Heart right ventricle (tissue), 16 donors: Measurements from ENCODE around the gene ZDHHC7. TPM values are rescaled to one million over a fixed set of nuclear protein-coding genes. Genes with fewer than 3 reads are reported as not detected.

Experiments
- ATAC-seq, 8 donors: fragments of 200-7000 bp; cut with Tn5 transposase; one replicate each; pipeline ENCODE4 v1.9.1; 2020; ENCODE audit warnings: mild to moderate bottlenecking in 8 of 8, moderate library complexity in 8 of 8, moderate number of reproducible peaks in 1 of 8
- DNase-seq, 2 donors: peaks; one replicate each; pipeline ENCODE4 v3.0.0-alpha.2; 2020
- H3K27ac ChIP-seq, 10 donors: fragments of 200-600 bp; sonication (generic) in 2 of 10; one replicate each; pipeline versions ENCODE4 v1.5.0 to v1.8.0; 2020 to 2022; ENCODE audit warnings: mild to moderate bottlenecking in 3 of 10
- H3K27me3 ChIP-seq, 7 donors: fragments of 200-600 bp; one replicate each; pipeline ENCODE4 v1.8.0; 2021 to 2022; ENCODE audit warnings: mild to moderate bottlenecking in 2 of 7
- H3K36me3 ChIP-seq, 9 donors: fragments of 200-600 bp; sonication (generic) in 1 of 9; one replicate each; pipeline versions ENCODE4 v1.5.0 to v1.8.0; 2020 to 2022; ENCODE audit warnings: mild to moderate bottlenecking in 2 of 9
- H3K4me1 ChIP-seq, 9 donors: fragments of 200-600 bp; sonication (generic) in 1 of 9; one replicate each; pipeline versions ENCODE4 v1.5.0 to v1.8.0; 2020 to 2022; ENCODE audit warnings: mild to moderate bottlenecking in 4 of 9
- H3K4me3 ChIP-seq, 10 donors: fragments of 200-600 bp; sonication (generic) in 2 of 10; one replicate each; pipeline versions ENCODE4 v1.5.0 to v1.8.0; 2020 to 2022; ENCODE audit warnings: mild to moderate bottlenecking in 7 of 10, moderate library complexity in 2 of 10
- H3K9me3 ChIP-seq, 11 donors: fragments of 200-600 bp in 10 of 11; sonication (generic) in 2 of 11; one replicate each; pipeline versions ENCODE4 v1.5.0 to v1.8.0; 2013 to 2022; ENCODE audit warnings: mild to moderate bottlenecking in 2 of 11, control low read depth in 1 of 11, moderate library complexity in 1 of 11
- WGBS, 2 donors: extraction: QIAGEN DNeasy Blood & Tissue Kit; methylation state at CpG; one replicate each; pipeline ENCODE4 v1.1.7; 2013; ENCODE audit warnings: inconsistent platforms in 1 of 2; 5-methylcytosine and 5-hydroxymethylcytosine counted together
- intact Hi-C, 10 donors: fragments of 100-400 bp; cut with DNase I; formaldehyde crosslinking; loops; one replicate each; pipeline versions ENCODE4 v1.11.1 to v1.14.2; 2022
- polyA plus RNA-seq, 2 donors: library from polyadenylated mRNA; stranded (reverse); fragments of 200-250 nt; gene quantifications; one replicate each; pipeline ENCODE4 v1.2.3, GENCODE V29; 2013
- total RNA-seq, 10 donors: library from RNA; stranded (reverse); fragmentation: NEBNext Ultra II Directional in 3 of 10; extraction: Animal tissue kit (Norgen Biotek cat#: 25700) in 3 of 10; gene quantifications; one replicate each; pipeline versions ENCODE4 v1.2.1 to v1.2.4, GENCODE V29; 2021 to 2023
- TF ChIP-seq, protein P1 (sequence below), 9 donors: fragments of 200-600 bp; sonication (generic) in 2 of 9; IDR thresholded peaks; one replicate each; pipeline versions ENCODE4 v1.5.0 to v1.8.0; 2021 to 2022; ENCODE audit warnings: antibody characterized with exemption in 9 of 9, mild to moderate bottlenecking in 5 of 9, moderate library complexity in 1 of 9
- donor health status: Arrhythmogenic right ventricular cardiomyopathy.
- donor health status: ischemic (EF 13 %, LVEDD 7.1; RV severe dilation, severe dysfunction).
- donor health status: healthy with polysubstance abuse.
- donor health status: DM: no; HTN: yes; CAD: no.
- donor health status: DM: no; HTN: no; CAD: no.
- donor health status: ischemic (EF 25% LVEDD 6.9; RV normal size, moderate dysfunction).
- donor health status: ischemic (EF 25% LVEDD 5.7; RV mildly dilated, moderate dysfunction).
- donor health status: healthy.
- donor health status: DM: yes; HTN: yes; CAD: no.
- donor health status: Ischemic cardiomyopathy.
- donor health status: ischemic (EF 35%, LVEDD 5.7; RV mildly dilated, moderate dysfunction).
- donor health status: nonischemic (EF 11% LVEDD 7.7; RV severe dilation, severe dysfunction).
- donor health status: DM: yes; HTN: yes; CAD: no.
- donor health status: PGD.
- donor health status: ischemic (EF 29% LVEDD 5.4; RV normal size, mild dysfunction).
- donor health status: nonischemic (EF 23%, LVEDD 6.1; RV moderate dilation, normal function).

The ZDHHC7 gene
- total and polyA plus RNA-seq, 12 donors: 15.1 to 55.5 (median 41.8) TPM

- Histone ChIP-seq H3K27ac (no peak overlapping the region), H3K36me3 (no peaks in the 10 kb centered on the region), H3K27me3 (peaks cover 0 to 9% (median 0%) of the 10 kb centered on the region in 7 donors), H3K4me3 (no peak overlapping the region), H3K4me1 (no peaks in the 10 kb centered on the region), H3K9me3 (no peaks in the 10 kb centered on the region)
- TF ChIP-seq, protein P1, sequence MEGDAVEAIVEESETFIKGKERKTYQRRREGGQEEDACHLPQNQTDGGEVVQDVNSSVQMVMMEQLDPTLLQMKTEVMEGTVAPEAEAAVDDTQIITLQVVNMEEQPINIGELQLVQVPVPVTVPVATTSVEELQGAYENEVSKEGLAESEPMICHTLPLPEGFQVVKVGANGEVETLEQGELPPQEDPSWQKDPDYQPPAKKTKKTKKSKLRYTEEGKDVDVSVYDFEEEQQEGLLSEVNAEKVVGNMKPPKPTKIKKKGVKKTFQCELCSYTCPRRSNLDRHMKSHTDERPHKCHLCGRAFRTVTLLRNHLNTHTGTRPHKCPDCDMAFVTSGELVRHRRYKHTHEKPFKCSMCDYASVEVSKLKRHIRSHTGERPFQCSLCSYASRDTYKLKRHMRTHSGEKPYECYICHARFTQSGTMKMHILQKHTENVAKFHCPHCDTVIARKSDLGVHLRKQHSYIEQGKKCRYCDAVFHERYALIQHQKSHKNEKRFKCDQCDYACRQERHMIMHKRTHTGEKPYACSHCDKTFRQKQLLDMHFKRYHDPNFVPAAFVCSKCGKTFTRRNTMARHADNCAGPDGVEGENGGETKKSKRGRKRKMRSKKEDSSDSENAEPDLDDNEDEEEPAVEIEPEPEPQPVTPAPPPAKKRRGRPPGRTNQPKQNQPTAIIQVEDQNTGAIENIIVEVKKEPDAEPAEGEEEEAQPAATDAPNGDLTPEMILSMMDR (IDR thresholded peaks at IDR 0.05): no peak
- ATAC-seq (no peak), DNase-seq (no peak)
- intact Hi-C loops: loop anchor here in 2 of 10 donors (5.0 to 10.0 kb wide), 2 partner anchors 33 to 445 kb away; no protein-coding TSS in a partner anchor
- WGBS, 2 donors: 87% methylated on average over 17 of the region's 17 CpGs
These were observed 51.4 kb downstream of the ZDHHC7 start for GRCh38 chr16:84959784-84960417.

GRCh38 chr16:84959045-84959576 lies 52.2 kb downstream of the ZDHHC7 start:
- ATAC-seq (no peak), DNase-seq (no peak)
- no peaks in the 10 kb centered on the region for H3K36me3 ChIP-seq
- H3K4me3 ChIP-seq: no peak overlapping the region
- intact Hi-C loops: no loop called here
- H3K27ac ChIP-seq: no peak overlapping the region
- H3K4me1 ChIP-seq: no peaks in the 10 kb centered on the region
- H3K9me3 ChIP-seq: no peaks in the 10 kb centered on the region
- TF ChIP-seq, protein P1 (IDR thresholded peaks at IDR 0.05): no peak
- 91 to 93% methylated on average over 13 of the region's 13 CpGs for WGBS, 2 donors
- peaks cover 0 to 9% (median 0%) of the 10 kb centered on the region in 7 donors for H3K27me3 ChIP-seq

DNA sequence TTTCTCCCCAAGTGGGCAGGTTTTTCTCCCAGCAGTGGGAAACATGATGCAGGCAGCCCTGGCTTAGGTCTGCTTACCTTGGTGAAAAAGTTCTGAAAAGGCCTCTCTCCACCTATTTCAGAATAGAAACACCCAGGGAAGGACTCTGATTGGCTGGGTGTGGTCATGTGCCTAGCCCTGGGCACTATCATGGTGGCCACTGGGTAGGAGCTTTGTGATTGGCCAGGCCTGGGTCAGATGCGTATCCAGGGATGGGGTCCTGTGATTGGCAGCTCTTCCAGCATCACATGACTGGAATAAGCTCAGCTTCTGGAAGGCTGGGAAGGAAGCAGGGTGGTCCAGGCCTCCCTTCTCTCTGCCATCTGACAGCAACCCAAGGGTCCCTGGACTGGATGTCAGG lies 53.5 kb downstream of the ZDHHC7 start:
- peaks cover 0 to 12% (median 8%) of the 10 kb centered on the region in 9 donors for H3K4me1 ChIP-seq
- TF ChIP-seq, protein P1 (IDR thresholded peaks at IDR 0.05): no peak
- intact Hi-C loops: no loop called here
- no peaks in the 10 kb centered on the region for H3K36me3 ChIP-seq
- 97 to 100% methylated on average over 1 of the region's 1 CpG for WGBS, 2 donors
- no peak overlapping the region for H3K27ac ChIP-seq
- H3K4me3 ChIP-seq: no peak overlapping the region
- DNase-seq: no peak
- ATAC-seq: no peak
- no peaks in the 10 kb centered on the region for H3K9me3 ChIP-seq
- H3K27me3 ChIP-seq: peaks cover 0 to 4% (median 0%) of the 10 kb centered on the region in 7 donors

DNA sequence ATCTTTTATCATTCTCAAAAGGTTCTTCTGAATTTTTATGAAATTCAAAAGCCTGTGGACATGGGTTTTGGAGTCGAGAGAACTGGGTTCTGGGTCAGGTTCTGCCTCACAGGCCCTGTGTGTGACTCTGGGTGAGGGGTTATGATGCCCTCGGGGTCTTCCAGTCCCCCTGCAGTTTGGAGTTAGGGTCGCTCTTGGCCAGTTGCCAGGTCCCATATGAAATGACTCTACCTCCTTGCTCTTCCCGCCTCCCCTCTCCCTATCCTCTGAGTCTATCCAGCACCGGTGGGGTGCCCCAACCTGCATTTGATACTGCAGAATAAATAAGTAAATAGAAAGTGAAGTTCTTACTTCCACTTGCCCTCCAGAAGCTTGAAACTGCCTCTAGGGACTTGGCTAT lies 54.1 kb downstream of the ZDHHC7 start:
- no peak for ATAC-seq
- TF ChIP-seq, protein P1 (IDR thresholded peaks at IDR 0.05): no peak
- DNase-seq: no peak
- 86 to 90% methylated on average over 5 of the region's 5 CpGs for WGBS, 2 donors
- Histone ChIP-seq H3K9me3 (no peaks in the 10 kb centered on the region), H3K4me1 (peaks cover 3 to 18% (median 14%) of the 10 kb centered on the region in 9 donors), H3K27me3 (peaks cover 0 to 4% (median 0%) of the 10 kb centered on the region in 7 donors), H3K27ac (no peak overlapping the region), H3K4me3 (no peak overlapping the region), H3K36me3 (no peaks in the 10 kb centered on the region)
- intact Hi-C loops: no loop called here
